HCT116 (cell line): ENCODE results near the gene CMPK2. TPM values are rescaled to one million over a fixed set of nuclear protein-coding genes. Genes with fewer than 3 reads are reported as not detected.
A peak's percentile ranks its signal among the peaks of the same experiment; 100 is the strongest.

Experiments used
- ATAC-seq: fragments of 200-7000 bp; cut with Tn5 transposase; 2 replicates; pipeline ENCODE4 v1.9.1; 2020; ENCODE audit warnings: mild to moderate bottlenecking, moderate library complexity
- BruUV-seq: library from RNA; stranded (reverse); fragments of 400-500 nt; replicated peaks from 2 replicates; lab custom pipeline; 2021; lab: Mats Ljungman, UMichigan
- CTCF ChIA-PET: fragments of 300-600 bp; sonication (Branson Sonifier 250); formaldehyde crosslinking; loops from one replicate; lab custom pipeline; 2021; ENCODE audit warnings: antibody characterized with exemption; lab: Charles Lee
- POLR2A ChIA-PET: fragments of 300-600, 350-600 bp; sonication (Branson Sonifier 250); formaldehyde crosslinking; loops from one replicate; lab custom pipeline; 2021; ENCODE audit warnings: antibody characterized with exemption; lab: Charles Lee
- RAD21 ChIA-PET, 2 experiments: fragments of 300-600 bp; sonication (Branson Sonifier 250); formaldehyde crosslinking; loops; one replicate each; lab custom pipeline; 2023; ENCODE audit warnings: low total read pairs in 2 of 2; ENCODE audit not compliant: uncharacterized antibody in 2 of 2, unreplicated experiment in 2 of 2, low non-redundant PET in 1 of 2; lab: Charles Lee
- DNase-seq: peaks from one replicate; pipeline ENCODE4 v3.0.0-alpha.2; 2010; ENCODE audit warnings: low read depth, low spot score
- H2AFZ ChIP-seq: fragments of 200-600 bp; shearing (Covaris generic), sonication (generic); 2 replicates; pipeline ENCODE4 v1.6.1; 2017; ENCODE audit warnings: low read depth, mixed run types, mixed read lengths, antibody characterized with exemption, low read length; ENCODE audit not compliant: poor library complexity, severe bottlenecking
- H3K27ac ChIP-seq: 2 replicates; pipeline ENCODE4 v1.5.1; 2012; ENCODE audit warnings: low read depth, low read length
- H3K27me3 ChIP-seq: fragments of 200-600 bp; sonication (generic); 2 replicates; pipeline ENCODE4 v1.6.1; 2016; ENCODE audit warnings: mixed run types, low read length, mixed read lengths; ENCODE audit not compliant: insufficient read depth
- H3K36me3 ChIP-seq, 2 experiments: fragments of 200-500 bp in 1 of 2; fragments of 200-600 bp in 1 of 2; sonication (Bioruptor generic) in 1 of 2; sonication (generic) in 1 of 2; 2 replicates each; pipeline versions ENCODE4 v1.5.1 to v1.6.1; 2014 to 2016; ENCODE audit warnings: low read length in 2 of 2, inconsistent platforms in 1 of 2, mixed read lengths in 1 of 2, mixed run types in 1 of 2; ENCODE audit not compliant: insufficient read depth in 2 of 2, control insufficient read depth in 1 of 2
- H3K4me1 ChIP-seq, 2 experiments: fragments of 200-600 bp in 1 of 2; sonication (generic) in 1 of 2; 2 replicates each; pipeline versions ENCODE4 v1.5.1 to v1.6.1; 2012 to 2017; ENCODE audit warnings: low read length in 2 of 2, inconsistent platforms in 1 of 2, mild to moderate bottlenecking in 1 of 2, mixed read lengths in 1 of 2, mixed run types in 1 of 2, moderate library complexity in 1 of 2; ENCODE audit not compliant: insufficient read depth in 2 of 2, control insufficient read depth in 1 of 2
- H3K4me2 ChIP-seq: fragments of 200-600 bp; sonication (generic); 2 replicates; pipeline ENCODE4 v1.6.1; 2017; ENCODE audit warnings: mixed run types, low read length, mixed read lengths
- H3K4me3 ChIP-seq, 2 experiments: fragments of 200-600 bp in 1 of 2; sonication (generic) in 1 of 2; replicated peaks in 1 of 2; 2 replicates each; pipeline ENCODE4 v1.5.1; 2011 to 2016; ENCODE audit warnings: low read length in 2 of 2, control low read depth in 1 of 2, low read depth in 1 of 2, mild to moderate bottlenecking in 1 of 2, mixed read lengths in 1 of 2, mixed run types in 1 of 2
- H3K79me2 ChIP-seq: fragments of 200-600 bp; sonication (generic); 2 replicates; pipeline ENCODE4 v1.6.1; 2017; ENCODE audit warnings: mild to moderate bottlenecking, mixed run types, low read length, moderate library complexity, mixed read lengths; ENCODE audit not compliant: insufficient read depth
- H3K9ac ChIP-seq: fragments of 200-600 bp; sonication (generic); 2 replicates; pipeline ENCODE4 v1.6.1; 2016; ENCODE audit warnings: low read length, mixed read lengths
- H3K9me2 ChIP-seq: fragments of 200-600 bp; sonication (generic), shearing (Covaris generic); 2 replicates; pipeline ENCODE4 v1.6.1; 2017; ENCODE audit warnings: mixed run types, mild to moderate bottlenecking, moderate library complexity; ENCODE audit not compliant: insufficient read depth
- H3K9me3 ChIP-seq, 2 experiments: fragments of 200-500 bp in 1 of 2; fragments of 200-600 bp in 1 of 2; sonication (Bioruptor generic) in 1 of 2; sonication (generic) in 1 of 2; 2 replicates each; pipeline ENCODE4 v1.6.1; 2014 to 2017; ENCODE audit warnings: low read length in 2 of 2, mixed read lengths in 2 of 2, inconsistent platforms in 1 of 2, low read depth in 1 of 2, mild to moderate bottlenecking in 1 of 2, mixed run types in 1 of 2, moderate library complexity in 1 of 2; ENCODE audit not compliant: control insufficient read depth in 1 of 2, insufficient read depth in 1 of 2
- H4K20me1 ChIP-seq: fragments of 200-600 bp; sonication (generic), shearing (Covaris generic); 2 replicates; pipeline ENCODE4 v1.6.1; 2017; ENCODE audit warnings: mixed run types, mild to moderate bottlenecking, moderate library complexity; ENCODE audit not compliant: insufficient read depth
- ELF1 ChIP-seq: IDR thresholded peaks from 2 replicates; pipeline ENCODE4 v1.6.1; 2012; ENCODE audit warnings: low read depth, borderline replicate concordance
- RAD21 ChIP-seq: IDR thresholded peaks from 2 replicates; pipeline ENCODE4 v1.6.1; 2012; ENCODE audit warnings: low read depth, mild to moderate bottlenecking
- YY1 ChIP-seq: IDR thresholded peaks from 2 replicates; pipeline ENCODE4 v1.6.1; 2011; ENCODE audit warnings: low read length, low read depth, moderate library complexity, mild to moderate bottlenecking; ENCODE audit not compliant: insufficient replicate concordance; ENCODE audit errors: extremely low read depth
- ZFX ChIP-seq: fragments of 450-650 bp; IDR thresholded peaks from 2 replicates; pipeline ENCODE4 v1.6.1; 2017
- intact Hi-C: fragments of 100-400 bp; cut with micrococcal nuclease; formaldehyde crosslinking; loops from 2 replicates; pipeline ENCODE4 v1.10.0; 2022
- total RNA-seq: library from RNA; stranded (reverse); gene quantifications from one replicate; pipeline ENCODE4 v1.2.1, GENCODE V29; 2021; ENCODE audit not compliant: unreplicated experiment
- TF ChIP-seq, protein P1 (sequence below), 3 experiments: fragments of 200-600 bp in 1 of 3; sonication (generic) in 1 of 3; IDR thresholded peaks in 2 of 3; conservative IDR thresholded peaks in 1 of 3; 2 replicates each; pipeline ENCODE4 v1.5.1; 2012 to 2017; ENCODE audit warnings: low read depth in 2 of 3, low read length in 2 of 3, antibody characterized with exemption in 1 of 3, borderline replicate concordance in 1 of 3, control low read depth in 1 of 3, mild to moderate bottlenecking in 1 of 3, mixed read lengths in 1 of 3, mixed run types in 1 of 3, moderate library complexity in 1 of 3; ENCODE audit not compliant: insufficient read depth in 1 of 3

Gene CMPK2
- total RNA-seq, 1 experiment from 2014 or later: 1.5 TPM

DNA sequence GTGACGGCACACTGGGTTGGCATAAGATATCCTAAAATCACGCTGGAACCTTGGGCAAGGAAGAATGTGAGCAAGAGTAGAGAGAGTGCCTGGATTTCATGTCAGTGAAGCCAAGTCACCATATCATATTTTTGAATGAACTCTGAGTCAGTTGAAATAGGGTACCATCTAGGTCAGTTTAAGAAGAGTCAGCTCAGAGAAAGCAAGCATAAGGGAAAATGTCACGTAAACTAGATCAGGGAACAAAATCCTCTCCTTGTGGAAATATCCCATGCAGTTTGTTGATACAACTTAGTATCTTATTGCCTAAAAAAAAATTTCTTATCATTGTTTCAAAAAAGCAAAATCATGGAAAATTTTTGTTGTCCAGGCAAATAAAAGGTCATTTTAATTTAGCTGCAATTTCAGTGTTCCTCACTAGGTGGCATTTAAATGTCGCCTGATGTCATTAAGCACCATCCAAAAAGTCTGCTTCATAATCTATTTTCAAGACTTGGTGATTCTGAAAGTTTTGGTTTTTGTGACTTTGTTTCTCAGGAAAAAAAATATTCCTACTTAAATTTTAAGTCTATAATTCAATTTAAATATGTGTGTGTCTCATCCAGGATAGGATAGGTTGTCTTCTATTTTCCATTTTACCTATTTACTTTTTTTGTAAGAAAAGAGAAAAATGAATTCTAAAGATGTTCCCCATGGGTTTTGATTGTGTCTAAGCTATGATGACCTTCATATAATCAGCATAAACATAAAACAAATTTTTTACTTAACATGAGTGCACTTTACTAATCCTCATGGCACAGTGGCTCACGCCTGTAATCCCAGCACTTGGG, 31.4 kb upstream of the CMPK2 start:
- ATAC-seq (0 out of 2 replicates have a peak, but pooled peaks have one; percentile 53), DNase-seq (peak; percentile 26)
- no TSS peak for BruUV-seq
- TF ChIP-seq ELF1 (no peak), RAD21 (peak; percentile 81), YY1 (no peak), ZFX (no peak)
- TF ChIP-seq, protein P1, sequence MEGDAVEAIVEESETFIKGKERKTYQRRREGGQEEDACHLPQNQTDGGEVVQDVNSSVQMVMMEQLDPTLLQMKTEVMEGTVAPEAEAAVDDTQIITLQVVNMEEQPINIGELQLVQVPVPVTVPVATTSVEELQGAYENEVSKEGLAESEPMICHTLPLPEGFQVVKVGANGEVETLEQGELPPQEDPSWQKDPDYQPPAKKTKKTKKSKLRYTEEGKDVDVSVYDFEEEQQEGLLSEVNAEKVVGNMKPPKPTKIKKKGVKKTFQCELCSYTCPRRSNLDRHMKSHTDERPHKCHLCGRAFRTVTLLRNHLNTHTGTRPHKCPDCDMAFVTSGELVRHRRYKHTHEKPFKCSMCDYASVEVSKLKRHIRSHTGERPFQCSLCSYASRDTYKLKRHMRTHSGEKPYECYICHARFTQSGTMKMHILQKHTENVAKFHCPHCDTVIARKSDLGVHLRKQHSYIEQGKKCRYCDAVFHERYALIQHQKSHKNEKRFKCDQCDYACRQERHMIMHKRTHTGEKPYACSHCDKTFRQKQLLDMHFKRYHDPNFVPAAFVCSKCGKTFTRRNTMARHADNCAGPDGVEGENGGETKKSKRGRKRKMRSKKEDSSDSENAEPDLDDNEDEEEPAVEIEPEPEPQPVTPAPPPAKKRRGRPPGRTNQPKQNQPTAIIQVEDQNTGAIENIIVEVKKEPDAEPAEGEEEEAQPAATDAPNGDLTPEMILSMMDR (IDR thresholded peaks at IDR 0.05 in 2 of 3, conservative IDR thresholded peaks at IDR 0.05 in 1 of 3; ENCODE audit: borderline replicate concordance in 1 of 3, insufficient read depth in 1 of 3, low read depth in 2 of 3, low read length in 2 of 3): peak; percentile 47 to 80 (median 59); a peak in 5 of 6 replicates
- no peaks in the 10 kb centered on the region for H4K20me1 ChIP-seq
- H3K36me3 ChIP-seq: no peaks in the 10 kb centered on the region
- H3K79me2 ChIP-seq: no peaks in the 10 kb centered on the region
- H3K4me3 ChIP-seq: no peak overlapping the region
- ChIA-PET RAD21 (interaction anchor here in 1 of 2 experiments (0.6 kb wide), 2 partner anchors 132 to 186 kb away, joined by 3 read pairs; no protein-coding TSS in a partner anchor), CTCF (interaction anchor here (0.7 to 3.0 kb wide), 11 partner anchors 9 to 186 kb away, joined by 3 to 22 read pairs (median 4); partner anchors contain the start of genes CMPK2 and RSAD2), POLR2A (no interaction called here)
- H3K4me1 ChIP-seq: no peaks in the 10 kb centered on the region
- no peak overlapping the region for H3K4me2 ChIP-seq
- peaks cover 5% of the 10 kb centered on the region; the same call in 1 of the 2 replicates for H3K27me3 ChIP-seq
- no peaks in the 10 kb centered on the region for H3K9me3 ChIP-seq
- no peaks in the 10 kb centered on the region for H3K9me2 ChIP-seq
- no peak overlapping the region for H3K9ac ChIP-seq
- H2AFZ ChIP-seq: peak overlapping the region; percentile 38
- no peak overlapping the region for H3K27ac ChIP-seq
- intact Hi-C loops: loop anchor here (1.0 kb wide), 2 partner anchors 147 to 187 kb away; no protein-coding TSS in a partner anchor
